GM23338 (cell line): ENCODE results near the gene CARD9. TPM values are rescaled to one million over a fixed set of nuclear protein-coding genes. Genes with fewer than 3 reads are reported as not detected.

ENCODE experiments used
- ATAC-seq: fragments of 200-7000 bp; cut with Tn5 transposase; 3 replicates; pipeline ENCODE4 v1.9.1; 2020
- DNase-seq: peaks from one replicate; pipeline ENCODE4 v3.0.0-alpha.2; 2015; ENCODE audit warnings: low spot score
- H2AFZ ChIP-seq: fragments of 200-600 bp; sonication (generic); 2 replicates; pipeline ENCODE4 v1.8.0; 2016; ENCODE audit warnings: antibody characterized with exemption, mild to moderate bottlenecking, moderate library complexity
- H3F3A ChIP-seq: fragments of 200-600 bp; sonication (generic); replicated peaks from 2 replicates; pipeline ENCODE4 v1.8.0; 2017; ENCODE audit warnings: antibody characterized with exemption, mixed run types, low read depth
- H3K27ac ChIP-seq: fragments of 200-600 bp; sonication (generic); 2 replicates; pipeline ENCODE4 v1.6.1; 2016; ENCODE audit warnings: low read depth
- H3K27me3 ChIP-seq: fragments of 200-600 bp; sonication (generic); 2 replicates; pipeline ENCODE4 v1.8.0; 2016; ENCODE audit warnings: mild to moderate bottlenecking, mixed run types, moderate library complexity; ENCODE audit not compliant: insufficient read depth
- H3K36me3 ChIP-seq: fragments of 200-600 bp; sonication (generic); 2 replicates; pipeline ENCODE4 v1.8.0; 2016; ENCODE audit warnings: mild to moderate bottlenecking; ENCODE audit not compliant: insufficient read depth
- H3K4me1 ChIP-seq: fragments of 200-600 bp; sonication (generic); 2 replicates; pipeline ENCODE4 v1.8.0; 2016; ENCODE audit warnings: mild to moderate bottlenecking, moderate library complexity; ENCODE audit not compliant: insufficient read depth
- H3K4me2 ChIP-seq: fragments of 200-600 bp; sonication (generic); 2 replicates; pipeline ENCODE4 v1.7.1; 2017; ENCODE audit warnings: mixed run types
- H3K4me3 ChIP-seq: fragments of 200-600 bp; sonication (generic); 2 replicates; pipeline ENCODE4 v1.6.1; 2016; ENCODE audit warnings: mixed run types
- H3K79me2 ChIP-seq: fragments of 200-600 bp; sonication (generic); replicated peaks from 2 replicates; pipeline ENCODE4 v1.8.0; 2017; ENCODE audit warnings: mild to moderate bottlenecking; ENCODE audit not compliant: insufficient read depth
- H3K9me2 ChIP-seq: fragments of 200-600 bp; sonication (generic); 2 replicates; pipeline ENCODE4 v1.8.0; 2017; ENCODE audit not compliant: insufficient read depth
- H4K20me1 ChIP-seq: fragments of 200-600 bp; sonication (generic); replicated peaks from 2 replicates; pipeline ENCODE4 v1.8.0; 2017; ENCODE audit warnings: mild to moderate bottlenecking; ENCODE audit not compliant: insufficient read depth
- H3K27ac Mint-ChIP-seq: 2 replicates; pipeline ENCODE4 v1.8.0; 2020; ENCODE audit warnings: inconsistent platforms, mild to moderate bottlenecking, moderate library complexity, mixed read lengths
- H3K27me3 Mint-ChIP-seq: 3 replicates; pipeline ENCODE4 v1.8.0; 2022; ENCODE audit warnings: low read depth, mild to moderate bottlenecking, moderate library complexity, mixed read lengths, inconsistent platforms; ENCODE audit not compliant: insufficient read depth, poor library complexity
- H3K36me3 Mint-ChIP-seq: 3 replicates; pipeline ENCODE4 v1.8.0; 2021; ENCODE audit warnings: low read depth, mild to moderate bottlenecking, inconsistent platforms, moderate library complexity, mixed read lengths
- H3K4me1 Mint-ChIP-seq: 3 replicates; pipeline ENCODE4 v1.8.0; 2020; ENCODE audit warnings: mild to moderate bottlenecking, inconsistent platforms, mixed read lengths
- H3K4me3 Mint-ChIP-seq: 3 replicates; pipeline ENCODE4 v1.8.0; 2021; ENCODE audit warnings: moderate library complexity, mild to moderate bottlenecking, inconsistent platforms, mixed read lengths
- H3K9me3 Mint-ChIP-seq: 3 replicates; pipeline ENCODE4 v1.8.0; 2020; ENCODE audit warnings: moderate library complexity, mild to moderate bottlenecking, inconsistent platforms, mixed read lengths
- CREB1 ChIP-seq: fragments of 250-450 bp; sonication (Bioruptor Pico); IDR thresholded peaks from 2 replicates; pipeline ENCODE4 v1.5.0; 2020; ENCODE audit warnings: low read depth, mild to moderate bottlenecking, moderate library complexity
- JUNB ChIP-seq: IDR thresholded peaks from one replicate; pipeline ENCODE4 v1.6.1; 2016; ENCODE audit warnings: antibody characterized with exemption; ENCODE audit not compliant: unreplicated experiment
- NANOG ChIP-seq: IDR thresholded peaks from 2 replicates; pipeline ENCODE4 v1.6.1; 2016; ENCODE audit warnings: antibody characterized with exemption, borderline replicate concordance
- POLR2AphosphoS5 ChIP-seq: IDR thresholded peaks from 2 replicates; pipeline ENCODE4 v1.6.1; 2016; ENCODE audit warnings: antibody characterized with exemption, low read depth
- STAT1 ChIP-seq: IDR thresholded peaks from one replicate; pipeline ENCODE4 v1.6.1; 2016; ENCODE audit warnings: antibody characterized with exemption; ENCODE audit not compliant: unreplicated experiment
- ZNF114 ChIP-seq: fragments of 250-450 bp; sonication (Bioruptor Pico); IDR thresholded peaks from 2 replicates; pipeline ENCODE4 v1.5.0; 2020; ENCODE audit warnings: mild to moderate bottlenecking, moderate library complexity
- ZNF331 ChIP-seq: fragments of 250-450 bp; sonication (Bioruptor Pico); IDR thresholded peaks from 2 replicates; pipeline ENCODE4 v1.5.0; 2020; ENCODE audit warnings: low read depth, mild to moderate bottlenecking, moderate library complexity
- ZNF462 ChIP-seq: fragments of 250-450 bp; sonication (Bioruptor Pico); IDR thresholded peaks from 2 replicates; pipeline ENCODE4 v1.5.0; 2020; ENCODE audit warnings: mild to moderate bottlenecking, moderate library complexity
- polyA plus RNA-seq: library from polyadenylated mRNA; unstranded; fragments of >200 nt; fragmentation: Nextera tagmentation; extraction: Ambion mirVana; gene quantifications from 2 replicates; pipeline ENCODE4 v1.2.1, GENCODE V29; 2016
- total RNA-seq: library from RNA; depleted of rRNA; stranded (reverse); fragments of >200 nt; shearing (Covaris generic); gene quantifications from 2 replicates; pipeline ENCODE4 v1.2.3, GENCODE V29; 2014
- TF ChIP-seq, protein P1 (sequence below), 2 experiments: fragments of 200-600 bp in 1 of 2; sonication (generic) in 1 of 2; conservative IDR thresholded peaks; 2 replicates each; pipeline versions ENCODE4 v1.5.1 to v1.6.1; 2016 to 2017; ENCODE audit warnings: antibody characterized with exemption in 2 of 2, low read depth in 2 of 2, mild to moderate bottlenecking in 2 of 2, moderate library complexity in 1 of 2
- TF ChIP-seq, protein P2 (sequence below): IDR thresholded peaks from 2 replicates; pipeline ENCODE4 v1.6.1; 2016; ENCODE audit warnings: antibody characterized with exemption

The CARD9 gene
- total and polyA plus RNA-seq, 2 experiments from 2014 or later = 0.49 to 0.63 TPM

- no peaks in the 10 kb centered on the region for H3K27me3 ChIP-seq
- peaks cover 6% of the 10 kb centered on the region; the same call in 2 of the 3 replicates for H3K36me3 Mint-ChIP-seq
- H3K9me2 ChIP-seq = no peaks in the 10 kb centered on the region
- no peaks in the 10 kb centered on the region for H3F3A ChIP-seq
- no peaks in the 10 kb centered on the region for H3K79me2 ChIP-seq
- H3K4me2 ChIP-seq = no peak overlapping the region
- H3K36me3 ChIP-seq = no peaks in the 10 kb centered on the region
- ATAC-seq (no peak), DNase-seq (no peak)
- H2AFZ ChIP-seq = no peak overlapping the region
- no peaks in the 10 kb centered on the region; the same call in 1 of the 2 replicates for H4K20me1 ChIP-seq
- H3K4me1 Mint-ChIP-seq = no peaks in the 10 kb centered on the region
- peaks cover 3% of the 10 kb centered on the region for H3K27me3 Mint-ChIP-seq
- no peak overlapping the region for H3K27ac ChIP-seq
- H3K4me3 ChIP-seq = no peak overlapping the region
- no peaks in the 10 kb centered on the region for H3K9me3 Mint-ChIP-seq
- H3K4me3 Mint-ChIP-seq = no peak overlapping the region
- TF ChIP-seq JUNB (no peak), STAT1 (no peak), ZNF114 (CRISPR knock-in tag) (no peak), NANOG (no peak), ZNF462 (CRISPR knock-in tag) (no peak), ZNF331 (CRISPR knock-in tag) (no peak), CREB1 (CRISPR knock-in tag) (no peak), POLR2AphosphoS5 (no peak)
- TF ChIP-seq, protein P1, sequence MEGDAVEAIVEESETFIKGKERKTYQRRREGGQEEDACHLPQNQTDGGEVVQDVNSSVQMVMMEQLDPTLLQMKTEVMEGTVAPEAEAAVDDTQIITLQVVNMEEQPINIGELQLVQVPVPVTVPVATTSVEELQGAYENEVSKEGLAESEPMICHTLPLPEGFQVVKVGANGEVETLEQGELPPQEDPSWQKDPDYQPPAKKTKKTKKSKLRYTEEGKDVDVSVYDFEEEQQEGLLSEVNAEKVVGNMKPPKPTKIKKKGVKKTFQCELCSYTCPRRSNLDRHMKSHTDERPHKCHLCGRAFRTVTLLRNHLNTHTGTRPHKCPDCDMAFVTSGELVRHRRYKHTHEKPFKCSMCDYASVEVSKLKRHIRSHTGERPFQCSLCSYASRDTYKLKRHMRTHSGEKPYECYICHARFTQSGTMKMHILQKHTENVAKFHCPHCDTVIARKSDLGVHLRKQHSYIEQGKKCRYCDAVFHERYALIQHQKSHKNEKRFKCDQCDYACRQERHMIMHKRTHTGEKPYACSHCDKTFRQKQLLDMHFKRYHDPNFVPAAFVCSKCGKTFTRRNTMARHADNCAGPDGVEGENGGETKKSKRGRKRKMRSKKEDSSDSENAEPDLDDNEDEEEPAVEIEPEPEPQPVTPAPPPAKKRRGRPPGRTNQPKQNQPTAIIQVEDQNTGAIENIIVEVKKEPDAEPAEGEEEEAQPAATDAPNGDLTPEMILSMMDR (conservative IDR thresholded peaks at IDR 0.05; ENCODE audit: low read depth in 2 of 2) = no peak
- TF ChIP-seq, protein P2, sequence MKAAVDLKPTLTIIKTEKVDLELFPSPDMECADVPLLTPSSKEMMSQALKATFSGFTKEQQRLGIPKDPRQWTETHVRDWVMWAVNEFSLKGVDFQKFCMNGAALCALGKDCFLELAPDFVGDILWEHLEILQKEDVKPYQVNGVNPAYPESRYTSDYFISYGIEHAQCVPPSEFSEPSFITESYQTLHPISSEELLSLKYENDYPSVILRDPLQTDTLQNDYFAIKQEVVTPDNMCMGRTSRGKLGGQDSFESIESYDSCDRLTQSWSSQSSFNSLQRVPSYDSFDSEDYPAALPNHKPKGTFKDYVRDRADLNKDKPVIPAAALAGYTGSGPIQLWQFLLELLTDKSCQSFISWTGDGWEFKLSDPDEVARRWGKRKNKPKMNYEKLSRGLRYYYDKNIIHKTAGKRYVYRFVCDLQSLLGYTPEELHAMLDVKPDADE = no peak
- no peaks in the 10 kb centered on the region for H3K4me1 ChIP-seq
- H3K27ac Mint-ChIP-seq = no peak overlapping the region
Observed at GRCh38 chr9:136374183-136374575, 710 bp upstream of the CARD9 start.
